Fibroblast of the aortic adventitia (primary cell): ENCODE measurements around the gene CNGB1. TPM values are rescaled to one million over a fixed set of nuclear protein-coding genes. Genes with fewer than 3 reads are reported as not detected.

Source experiments
- DNase-seq: peaks from one replicate; pipeline ENCODE4 v3.0.0-alpha.2; 2010; ENCODE audit warnings: low read depth
- H3K4me3 ChIP-seq: 2 replicates; pipeline ENCODE4 v1.5.1; 2011; ENCODE audit warnings: low read depth, mild to moderate bottlenecking, control low read depth, low read length, moderate library complexity
- total RNA-seq: library from RNA; depleted of rRNA; stranded (reverse); fragments of >200 nt; gene quantifications from 2 replicates; pipeline ENCODE4 v1.2.3, GENCODE V29; 2012; ENCODE audit warnings: low replicate concordance
- TF ChIP-seq, protein P1 (sequence below): IDR thresholded peaks from 2 replicates; pipeline ENCODE4 v1.5.1; 2011; ENCODE audit warnings: mild to moderate bottlenecking, low read length, control low read depth, inconsistent platforms; ENCODE audit not compliant: insufficient read depth

The CNGB1 gene
- total RNA-seq = not detected in 2 replicates

DNA sequence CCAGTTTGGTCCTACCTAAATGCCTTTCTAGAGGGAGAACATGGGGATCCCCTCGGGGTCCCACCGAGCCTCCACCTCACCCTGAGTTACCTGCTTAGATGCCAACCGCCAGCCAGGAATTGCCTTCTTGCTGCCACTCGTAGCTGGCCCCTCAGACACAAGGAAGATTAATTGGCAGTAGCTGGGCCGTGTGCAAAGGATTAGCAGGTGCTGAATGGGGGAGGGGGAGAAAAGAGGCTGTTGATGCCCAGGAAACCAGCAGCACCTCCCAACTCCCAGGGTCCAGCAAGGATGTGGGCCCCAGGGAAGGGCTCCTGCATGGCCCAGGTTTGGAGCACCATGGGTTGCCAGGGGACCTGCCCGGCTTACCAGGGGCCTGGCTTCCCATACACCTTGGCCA lies at the start of gene CNGB1:
TSS of gene CNGB1 (minus strand) at position 159 of the 400 bp plus-strand sequence. CDS start 3,842 bp downstream, outside the sequence.
- TF ChIP-seq, protein P1, sequence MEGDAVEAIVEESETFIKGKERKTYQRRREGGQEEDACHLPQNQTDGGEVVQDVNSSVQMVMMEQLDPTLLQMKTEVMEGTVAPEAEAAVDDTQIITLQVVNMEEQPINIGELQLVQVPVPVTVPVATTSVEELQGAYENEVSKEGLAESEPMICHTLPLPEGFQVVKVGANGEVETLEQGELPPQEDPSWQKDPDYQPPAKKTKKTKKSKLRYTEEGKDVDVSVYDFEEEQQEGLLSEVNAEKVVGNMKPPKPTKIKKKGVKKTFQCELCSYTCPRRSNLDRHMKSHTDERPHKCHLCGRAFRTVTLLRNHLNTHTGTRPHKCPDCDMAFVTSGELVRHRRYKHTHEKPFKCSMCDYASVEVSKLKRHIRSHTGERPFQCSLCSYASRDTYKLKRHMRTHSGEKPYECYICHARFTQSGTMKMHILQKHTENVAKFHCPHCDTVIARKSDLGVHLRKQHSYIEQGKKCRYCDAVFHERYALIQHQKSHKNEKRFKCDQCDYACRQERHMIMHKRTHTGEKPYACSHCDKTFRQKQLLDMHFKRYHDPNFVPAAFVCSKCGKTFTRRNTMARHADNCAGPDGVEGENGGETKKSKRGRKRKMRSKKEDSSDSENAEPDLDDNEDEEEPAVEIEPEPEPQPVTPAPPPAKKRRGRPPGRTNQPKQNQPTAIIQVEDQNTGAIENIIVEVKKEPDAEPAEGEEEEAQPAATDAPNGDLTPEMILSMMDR = no peak
- no peak within 1 kb of the TSS for H3K4me3 ChIP-seq
- DNase-seq = no peak

DNA sequence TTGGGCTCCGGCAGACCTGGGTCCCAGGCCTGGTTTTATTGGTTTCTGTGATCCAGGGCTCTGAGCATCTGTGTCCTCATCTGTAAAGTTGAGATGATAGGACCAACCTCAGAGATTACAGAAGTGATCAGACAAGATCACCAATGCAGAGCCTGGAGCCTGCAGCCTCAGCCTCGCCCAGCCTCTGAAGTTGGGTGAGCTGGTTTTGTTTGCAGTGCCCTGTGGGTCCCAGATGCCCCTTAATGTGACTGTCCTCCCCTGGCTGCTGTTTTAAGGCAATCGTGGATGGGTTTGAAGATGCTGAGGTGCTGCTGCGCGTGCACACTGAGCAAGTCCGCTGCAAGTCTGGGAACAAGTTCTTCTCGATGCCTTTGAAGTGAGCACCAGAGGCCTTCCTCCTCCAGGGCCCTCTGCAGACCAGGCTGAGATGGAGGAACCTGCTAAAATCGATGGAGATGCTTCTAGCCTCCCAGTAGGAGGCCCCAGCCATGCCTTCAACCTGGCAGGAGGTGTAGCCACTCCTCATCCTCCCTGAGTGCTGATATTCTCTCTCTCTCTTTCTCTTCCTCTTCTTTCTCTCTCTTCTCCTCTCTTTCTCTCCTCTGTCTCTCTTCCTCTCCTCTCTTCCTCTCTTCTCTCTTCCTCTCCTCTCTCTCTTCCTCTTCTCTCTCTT lies 49.1 kb upstream of the CNGB1 start:
- DNase-seq = no peak
- no peak overlapping the region for H3K4me3 ChIP-seq
- TF ChIP-seq, protein P1 = no peak

GRCh38 chr16:58018803-58019202 lies 47.9 kb upstream of the CNGB1 start:
- no peak overlapping the region for H3K4me3 ChIP-seq
- DNase-seq = no peak
- TF ChIP-seq, protein P1 = no peak

DNA sequence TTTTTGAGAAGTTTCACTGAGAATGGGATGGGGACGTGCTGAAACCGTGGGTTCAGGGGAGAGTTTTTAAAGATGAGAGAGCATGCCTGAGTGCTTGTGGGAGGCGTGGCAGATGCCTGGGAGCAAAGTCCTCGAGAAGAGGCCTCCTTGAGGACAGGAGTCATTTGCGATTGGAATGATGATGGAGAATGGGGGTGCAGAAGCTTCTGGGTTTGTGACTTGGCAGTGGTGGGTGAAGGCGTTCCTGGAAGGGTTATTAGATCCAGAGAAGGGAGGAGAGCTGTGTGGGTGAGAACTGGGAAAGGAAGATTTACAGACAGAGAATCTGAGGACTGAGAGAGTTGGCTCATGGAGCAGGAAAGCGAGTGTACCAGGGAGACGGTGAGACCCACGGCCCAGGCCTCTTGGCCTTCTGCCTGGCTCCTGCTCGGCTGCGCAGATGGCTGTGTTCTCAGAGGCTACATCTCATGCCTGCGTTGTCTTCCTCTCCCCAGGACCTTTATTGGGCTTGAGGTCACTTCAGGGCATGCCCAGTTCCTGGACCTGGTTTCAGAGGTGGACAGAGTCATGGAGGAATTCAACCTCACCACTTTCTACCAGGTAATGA lies 46.0 kb upstream of the CNGB1 start:
- no peak for DNase-seq
- TF ChIP-seq, protein P1 = no peak
- H3K4me3 ChIP-seq = no peak overlapping the region

DNA sequence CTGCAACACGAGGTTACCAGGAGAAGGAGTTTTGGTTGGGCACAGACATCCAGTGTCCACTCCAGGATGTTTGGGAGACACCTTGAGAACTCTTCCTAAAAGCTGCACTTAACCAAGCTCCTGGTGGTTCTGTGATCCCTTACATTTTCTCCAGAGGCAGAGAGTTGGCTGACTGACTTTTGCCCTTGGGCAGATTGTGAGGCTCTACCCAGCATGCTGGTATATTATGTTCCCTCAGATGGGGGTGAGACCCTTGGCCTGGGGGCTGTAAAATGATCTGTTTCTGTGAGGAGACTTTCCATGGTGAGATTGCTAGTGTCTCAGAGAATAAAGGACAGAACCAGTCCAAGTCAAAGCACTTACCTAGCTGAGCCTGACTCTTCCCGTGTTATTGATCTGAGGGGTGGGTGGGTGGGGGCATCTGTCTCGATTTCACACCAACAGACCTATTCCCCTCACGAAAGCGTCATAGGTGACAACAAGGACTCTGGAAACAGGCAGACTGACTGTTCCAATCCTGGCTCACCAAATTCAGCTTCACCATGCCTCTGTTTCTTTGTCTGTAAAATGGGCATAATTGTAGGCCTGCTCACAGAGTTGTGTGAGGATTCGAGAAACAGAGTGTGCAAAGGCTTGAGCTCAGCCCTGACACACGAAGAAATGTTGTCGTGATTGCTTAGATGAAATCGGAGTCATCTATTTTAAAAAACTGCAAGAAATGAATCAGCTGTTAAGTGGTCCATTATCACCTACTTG lies 42.5 kb upstream of the CNGB1 start:
- TF ChIP-seq, protein P1 = no peak
- DNase-seq = no peak
- no peak overlapping the region for H3K4me3 ChIP-seq

DNA sequence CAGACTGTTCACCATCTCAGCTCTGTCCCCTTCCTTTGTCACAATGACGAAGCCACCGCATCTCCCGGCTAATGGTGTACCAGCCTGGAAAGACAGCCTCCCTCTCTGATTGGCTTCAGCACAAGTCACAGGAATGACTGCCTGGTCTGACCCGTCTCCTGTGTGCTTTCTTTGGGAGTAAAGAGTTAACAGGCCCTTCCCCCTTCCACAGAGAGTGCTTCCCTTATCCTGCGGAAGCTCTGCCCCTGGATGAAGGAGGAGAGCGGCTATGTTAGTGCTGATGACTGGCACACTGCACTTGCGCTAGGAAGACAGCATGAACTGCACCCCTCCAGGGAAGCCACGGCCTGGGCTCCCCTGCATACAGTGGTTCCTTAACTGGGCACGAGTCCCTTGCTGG lies 41.6 kb upstream of the CNGB1 start:
- no peak overlapping the region for H3K4me3 ChIP-seq
- no peak for DNase-seq
- TF ChIP-seq, protein P1 = no peak
